HL-60 (cell line): ENCODE results near the gene MREG.

ENCODE experiments used
- DNase-seq, 2 experiments: peaks; one replicate each; pipeline ENCODE4 v3.0.0-alpha.2; 2010 to 2020; ENCODE audit warnings: low read depth in 1 of 2, low spot score in 1 of 2
- H3K27ac ChIP-seq: fragments of 250-450 bp; sonication (Bioruptor Pico); replicated peaks from 2 replicates; pipeline ENCODE4 v1.5.1; 2020; ENCODE audit warnings: mild to moderate bottlenecking, moderate library complexity
- H3K27me3 ChIP-seq: fragments of 250-450 bp; sonication (Bioruptor Pico); 2 replicates; pipeline ENCODE4 v1.5.1; 2021; ENCODE audit warnings: mild to moderate bottlenecking, moderate library complexity; ENCODE audit not compliant: insufficient read depth, poor library complexity, severe bottlenecking
- H3K4me3 ChIP-seq: replicated peaks from 2 replicates; pipeline ENCODE4 v1.5.1; 2011; ENCODE audit warnings: mild to moderate bottlenecking, control low read depth, low read length; ENCODE audit not compliant: insufficient read depth
- GABPA ChIP-seq: IDR thresholded peaks from 2 replicates; pipeline ENCODE4 v1.6.1; 2012; ENCODE audit warnings: low read depth
- POLR2AphosphoS5 ChIP-seq: IDR thresholded peaks from 2 replicates; pipeline ENCODE4 v1.6.1; 2012; ENCODE audit warnings: low read depth
- SPI1 ChIP-seq: IDR thresholded peaks from 2 replicates; pipeline ENCODE4 v1.6.1; 2012; ENCODE audit warnings: low read depth, mild to moderate bottlenecking, borderline replicate concordance
- TF ChIP-seq, protein P1 (sequence below): IDR thresholded peaks from one replicate; pipeline ENCODE4 v1.5.1; 2011; ENCODE audit warnings: low read length, control low read depth, inconsistent platforms; ENCODE audit not compliant: insufficient read depth
- TF ChIP-seq, protein P2 (sequence below): IDR thresholded peaks from 2 replicates; pipeline ENCODE4 v1.6.1; 2012; ENCODE audit warnings: low read depth; ENCODE audit not compliant: insufficient replicate concordance

Gene MREG

DNA sequence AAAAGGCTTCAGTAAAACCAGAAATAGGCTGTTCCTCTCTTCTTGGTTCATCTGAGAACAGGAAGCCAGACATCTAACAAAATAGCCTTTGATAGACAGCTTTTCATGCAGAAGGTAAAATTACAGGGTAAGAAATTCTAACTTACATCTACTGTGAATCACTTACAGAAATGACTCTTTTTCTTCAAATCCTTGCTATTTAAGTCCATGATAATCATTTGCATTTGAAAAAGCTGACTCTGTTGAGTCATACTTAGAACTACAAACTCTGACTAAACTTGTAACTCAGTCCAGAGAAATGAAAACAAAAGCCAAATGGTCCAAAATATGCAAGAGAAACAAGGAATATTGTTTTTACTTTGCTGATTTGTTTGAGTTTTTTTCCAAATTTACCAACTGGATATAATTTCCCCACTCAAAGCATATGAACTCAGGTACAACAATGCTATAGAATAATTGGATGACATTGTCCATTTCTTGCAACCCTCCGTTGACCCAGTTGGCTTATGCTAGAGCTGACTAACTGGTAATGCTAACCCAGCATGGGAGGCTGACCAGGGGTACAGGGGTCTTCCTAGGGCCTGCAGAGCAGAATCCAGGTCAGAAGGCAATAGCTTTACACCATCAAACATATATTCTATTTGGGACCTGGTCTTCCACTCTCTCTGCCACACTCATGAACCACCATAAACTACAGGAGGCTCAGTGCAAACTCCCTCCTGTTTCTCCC lies 18.8 kb upstream of the MREG start:
- no peak for DNase-seq
- Histone ChIP-seq H3K27me3 (peaks cover 2% of the 10 kb centered on the region), H3K27ac (no peak overlapping the region), H3K4me3 (no peak overlapping the region)
- TF ChIP-seq GABPA: no peak

DNA sequence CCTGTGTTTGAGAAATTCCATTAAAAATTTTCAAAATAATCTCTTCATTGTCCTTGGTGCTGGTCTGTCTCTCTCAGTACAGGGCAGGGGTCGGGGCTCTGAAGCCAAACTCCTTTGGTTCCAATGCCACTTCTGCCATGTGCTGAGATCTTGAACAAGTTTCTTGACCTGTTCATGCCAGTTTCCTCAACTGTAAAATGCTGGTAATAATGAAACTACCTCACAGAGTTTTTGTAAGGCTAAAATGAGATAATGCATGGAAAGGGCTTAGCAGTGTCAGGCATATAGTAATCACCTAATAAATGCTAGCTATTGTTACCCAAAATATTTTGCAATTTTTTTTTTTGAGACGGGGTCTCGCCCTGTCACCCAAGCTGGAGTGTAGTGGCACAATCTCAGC lies 16.9 kb upstream of the MREG start:
- no peak for DNase-seq
- Histone ChIP-seq H3K4me3 (no peak overlapping the region), H3K27me3 (peaks cover 4% of the 10 kb centered on the region), H3K27ac (no peak overlapping the region)
- TF ChIP-seq SPI1: no peak
- TF ChIP-seq, protein P1, sequence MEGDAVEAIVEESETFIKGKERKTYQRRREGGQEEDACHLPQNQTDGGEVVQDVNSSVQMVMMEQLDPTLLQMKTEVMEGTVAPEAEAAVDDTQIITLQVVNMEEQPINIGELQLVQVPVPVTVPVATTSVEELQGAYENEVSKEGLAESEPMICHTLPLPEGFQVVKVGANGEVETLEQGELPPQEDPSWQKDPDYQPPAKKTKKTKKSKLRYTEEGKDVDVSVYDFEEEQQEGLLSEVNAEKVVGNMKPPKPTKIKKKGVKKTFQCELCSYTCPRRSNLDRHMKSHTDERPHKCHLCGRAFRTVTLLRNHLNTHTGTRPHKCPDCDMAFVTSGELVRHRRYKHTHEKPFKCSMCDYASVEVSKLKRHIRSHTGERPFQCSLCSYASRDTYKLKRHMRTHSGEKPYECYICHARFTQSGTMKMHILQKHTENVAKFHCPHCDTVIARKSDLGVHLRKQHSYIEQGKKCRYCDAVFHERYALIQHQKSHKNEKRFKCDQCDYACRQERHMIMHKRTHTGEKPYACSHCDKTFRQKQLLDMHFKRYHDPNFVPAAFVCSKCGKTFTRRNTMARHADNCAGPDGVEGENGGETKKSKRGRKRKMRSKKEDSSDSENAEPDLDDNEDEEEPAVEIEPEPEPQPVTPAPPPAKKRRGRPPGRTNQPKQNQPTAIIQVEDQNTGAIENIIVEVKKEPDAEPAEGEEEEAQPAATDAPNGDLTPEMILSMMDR: no peak
- TF ChIP-seq, protein P2, sequence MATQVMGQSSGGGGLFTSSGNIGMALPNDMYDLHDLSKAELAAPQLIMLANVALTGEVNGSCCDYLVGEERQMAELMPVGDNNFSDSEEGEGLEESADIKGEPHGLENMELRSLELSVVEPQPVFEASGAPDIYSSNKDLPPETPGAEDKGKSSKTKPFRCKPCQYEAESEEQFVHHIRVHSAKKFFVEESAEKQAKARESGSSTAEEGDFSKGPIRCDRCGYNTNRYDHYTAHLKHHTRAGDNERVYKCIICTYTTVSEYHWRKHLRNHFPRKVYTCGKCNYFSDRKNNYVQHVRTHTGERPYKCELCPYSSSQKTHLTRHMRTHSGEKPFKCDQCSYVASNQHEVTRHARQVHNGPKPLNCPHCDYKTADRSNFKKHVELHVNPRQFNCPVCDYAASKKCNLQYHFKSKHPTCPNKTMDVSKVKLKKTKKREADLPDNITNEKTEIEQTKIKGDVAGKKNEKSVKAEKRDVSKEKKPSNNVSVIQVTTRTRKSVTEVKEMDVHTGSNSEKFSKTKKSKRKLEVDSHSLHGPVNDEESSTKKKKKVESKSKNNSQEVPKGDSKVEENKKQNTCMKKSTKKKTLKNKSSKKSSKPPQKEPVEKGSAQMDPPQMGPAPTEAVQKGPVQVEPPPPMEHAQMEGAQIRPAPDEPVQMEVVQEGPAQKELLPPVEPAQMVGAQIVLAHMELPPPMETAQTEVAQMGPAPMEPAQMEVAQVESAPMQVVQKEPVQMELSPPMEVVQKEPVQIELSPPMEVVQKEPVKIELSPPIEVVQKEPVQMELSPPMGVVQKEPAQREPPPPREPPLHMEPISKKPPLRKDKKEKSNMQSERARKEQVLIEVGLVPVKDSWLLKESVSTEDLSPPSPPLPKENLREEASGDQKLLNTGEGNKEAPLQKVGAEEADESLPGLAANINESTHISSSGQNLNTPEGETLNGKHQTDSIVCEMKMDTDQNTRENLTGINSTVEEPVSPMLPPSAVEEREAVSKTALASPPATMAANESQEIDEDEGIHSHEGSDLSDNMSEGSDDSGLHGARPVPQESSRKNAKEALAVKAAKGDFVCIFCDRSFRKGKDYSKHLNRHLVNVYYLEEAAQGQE: no peak
- TF ChIP-seq GABPA: no peak
- TF ChIP-seq POLR2AphosphoS5: no peak

DNA sequence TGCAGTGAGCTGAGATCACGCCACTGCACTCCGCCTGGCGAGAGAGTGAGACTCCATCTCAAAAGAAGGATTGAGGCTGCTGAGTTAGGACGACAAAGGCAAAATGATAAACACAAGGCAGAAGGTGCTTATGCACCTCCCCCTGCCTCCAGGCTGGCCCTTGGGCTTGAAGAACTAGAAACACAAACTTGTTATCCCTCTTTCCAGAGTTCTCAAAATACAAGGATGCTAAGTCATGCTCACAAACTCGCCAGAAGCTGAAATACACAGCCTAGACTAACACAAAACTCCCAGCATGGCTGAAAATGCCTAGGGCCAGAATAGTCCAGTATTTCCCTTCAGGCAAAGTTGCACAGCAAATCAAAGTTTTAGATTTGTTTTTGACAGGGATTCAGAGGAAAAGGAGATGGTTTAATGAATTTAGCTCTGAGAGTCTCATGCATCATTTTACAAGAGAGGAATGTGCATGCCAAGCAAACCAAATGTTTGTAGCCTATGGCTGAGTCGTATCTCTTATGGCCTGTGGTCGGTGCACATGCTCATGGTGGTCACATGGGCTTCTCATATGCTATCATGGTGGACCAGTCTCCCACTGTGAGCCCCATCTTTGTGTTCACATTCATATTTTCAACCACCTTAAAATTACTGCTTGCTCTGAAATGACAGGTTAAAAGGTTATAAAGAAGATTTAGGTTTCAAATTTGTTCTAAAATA lies 16.2 kb upstream of the MREG start:
- Histone ChIP-seq H3K27ac (no peak overlapping the region), H3K4me3 (no peak overlapping the region), H3K27me3 (peaks cover 4% of the 10 kb centered on the region)
- TF ChIP-seq POLR2AphosphoS5: no peak
- TF ChIP-seq, protein P2: no peak
- no peak for TF ChIP-seq GABPA
- TF ChIP-seq, protein P1: no peak
- DNase-seq: no peak

DNA sequence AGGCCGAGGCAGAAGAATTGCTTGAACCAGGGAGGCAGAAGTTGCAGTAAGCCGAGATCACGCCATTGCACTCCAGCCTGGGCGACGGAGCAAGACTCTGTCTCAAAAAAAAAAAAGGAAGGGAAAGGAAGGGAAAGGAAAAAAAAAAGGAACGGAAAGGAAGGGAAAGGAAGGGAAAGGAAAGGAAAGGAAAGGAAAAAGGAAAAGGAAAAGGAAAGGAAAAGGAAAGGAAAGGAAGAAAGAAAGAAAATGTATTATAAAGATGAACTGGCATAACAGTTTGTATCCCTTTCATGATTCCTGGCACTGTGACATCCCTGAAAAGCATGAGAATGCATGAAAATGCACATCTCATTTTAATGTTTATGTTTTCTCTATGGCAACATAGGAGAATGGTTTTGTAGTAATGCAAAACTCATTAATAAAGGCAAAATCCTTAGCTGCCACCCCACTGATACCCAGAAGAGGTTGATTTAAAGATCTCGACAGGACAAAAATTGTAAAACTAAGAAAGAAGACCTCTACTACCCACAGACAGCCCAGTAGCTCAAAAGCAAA lies 11.5 kb upstream of the MREG start:
- no peak for DNase-seq
- no peak overlapping the region for H3K4me3 ChIP-seq

More for the DNA sequence above, 11.5 kb upstream of the MREG start:
- Histone ChIP-seq H3K27me3 (peaks cover 2% of the 10 kb centered on the region), H3K27ac (no peak overlapping the region)
- no peak for TF ChIP-seq GABPA
- TF ChIP-seq, protein P1: no peak
- TF ChIP-seq, protein P2: no peak
- TF ChIP-seq POLR2AphosphoS5: no peak
- no peak for TF ChIP-seq SPI1
